Stimulated activated CD4-positive, alpha-beta T cell treated with anti-CD3 and anti-CD28 coated beads, Interleukin-4, amount 100 ng/mL, for 1 hour (primary cell): ENCODE results near the gene ZKSCAN5.
"Not testable (repeated sequence)": the region's sequence is repeated elsewhere in the genome, so short reads cannot be mapped to it uniquely, and the experiment has no call there.

Experiments used
- DNase-seq: peaks from one replicate; pipeline ENCODE4 v3.0.0-alpha.2; 2020

Gene ZKSCAN5

GRCh38 chr7:99498546-99498944, 5.9 kb upstream of the ZKSCAN5 start:
- no peak for DNase-seq

- no peak for DNase-seq
These were observed 5.1 kb upstream of the ZKSCAN5 start for GRCh38 chr7:99499371-99499720.

GRCh38 chr7:99499721-99500636, 4.5 kb upstream of the ZKSCAN5 start, which contains the start of gene ZNF394:
TSS of gene ZNF394 (minus strand) at chr7:99500281. CDS start at chr7:99500093, 188 bp downstream.
- peak; percentile 89 for DNase-seq

DNA sequence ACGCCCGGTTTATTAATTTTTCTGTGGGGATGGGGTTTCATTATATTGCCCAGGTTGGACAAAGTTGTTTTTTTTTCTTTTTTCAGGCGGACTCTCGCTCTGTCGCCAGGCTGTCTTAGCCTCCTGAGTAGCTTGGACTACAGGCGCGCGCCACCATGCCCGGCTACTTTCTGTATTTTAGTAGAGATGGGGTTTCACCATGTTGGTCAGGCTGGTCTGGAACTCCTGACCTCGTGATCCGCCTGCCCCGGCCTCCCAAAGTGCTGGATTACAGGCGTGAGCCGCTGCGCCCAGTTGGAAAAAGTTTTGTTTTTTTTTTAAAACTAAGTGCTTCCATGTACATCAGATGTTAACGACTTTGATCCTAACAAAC, 3.8 kb upstream of the ZKSCAN5 start:
- DNase-seq: no peak

DNA sequence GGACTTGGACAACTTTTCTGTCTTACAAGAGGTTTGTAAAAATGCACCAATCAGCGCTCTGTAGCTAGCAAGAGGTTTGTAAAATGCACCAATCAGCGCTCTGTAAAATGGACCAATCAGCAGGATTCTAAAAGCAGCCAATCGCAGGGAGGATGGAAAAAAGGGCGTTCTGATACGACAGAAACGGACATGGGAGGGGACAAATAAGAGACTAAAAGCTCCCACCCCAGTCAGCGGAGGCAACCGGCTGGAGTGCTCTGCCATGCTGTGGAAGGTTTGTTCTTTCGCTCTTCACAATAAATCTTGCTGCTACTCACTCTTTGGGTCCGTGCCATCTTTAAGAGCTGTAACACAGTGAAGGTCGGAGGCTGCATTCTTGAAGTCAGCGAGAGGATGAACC, 3.2 kb upstream of the ZKSCAN5 start:
- DNase-seq: not testable (repeated sequence)

DNA sequence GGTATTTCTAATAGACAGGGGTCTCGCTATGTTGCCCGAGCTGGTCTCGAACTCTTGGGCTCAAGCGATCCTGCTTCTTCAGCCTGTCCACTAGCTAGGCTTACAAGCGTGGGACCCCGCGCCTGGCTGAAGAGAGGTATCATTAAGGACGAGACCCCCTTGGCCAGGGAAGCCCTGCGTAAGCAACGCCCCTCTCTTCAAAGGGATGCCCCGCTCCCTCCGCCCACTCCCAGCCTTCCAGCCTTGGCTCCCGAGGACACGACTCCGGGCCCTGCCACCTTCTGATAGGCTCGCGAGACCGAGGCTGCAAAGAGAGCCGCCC, 220 bp upstream of the ZKSCAN5 start:
- DNase-seq: no peak

DNA sequence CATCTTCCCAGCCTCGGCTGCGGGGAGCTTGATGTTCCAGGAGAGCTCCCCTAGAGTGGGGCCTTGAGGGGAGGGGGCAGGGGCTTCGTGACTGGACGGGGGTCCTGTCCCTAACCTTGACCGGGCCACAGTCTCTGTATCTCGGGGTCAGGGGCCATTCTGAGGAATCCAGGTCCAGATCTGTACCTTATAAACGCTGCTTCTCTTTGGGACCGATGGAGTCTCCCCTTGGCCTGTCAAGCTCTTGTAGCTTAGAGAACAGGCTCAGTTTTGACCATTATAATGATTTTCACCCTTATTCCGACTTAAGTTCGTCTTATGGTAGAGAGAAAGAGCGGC, 831 bp downstream of the ZKSCAN5 start:
- no peak for DNase-seq

DNA sequence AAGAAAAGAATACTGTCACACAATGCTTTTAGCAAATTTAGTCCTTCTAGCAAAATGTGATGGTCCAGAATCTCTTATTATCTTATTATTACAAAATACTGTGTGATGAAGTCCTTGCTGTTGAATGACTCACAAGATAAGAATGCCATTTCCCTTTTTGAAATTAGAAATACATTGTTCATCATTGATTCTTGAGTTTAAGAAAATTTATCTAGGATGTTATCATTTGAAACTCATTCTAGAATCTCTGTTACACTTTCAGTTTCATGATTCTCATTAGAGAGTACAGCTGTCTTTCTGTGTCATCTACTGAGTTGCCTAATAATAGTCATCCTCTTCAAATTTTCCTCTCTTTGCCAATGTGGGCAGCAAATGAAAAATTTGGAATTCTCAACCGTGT, 9.6 kb downstream of the ZKSCAN5 start:
- no peak for DNase-seq

DNA sequence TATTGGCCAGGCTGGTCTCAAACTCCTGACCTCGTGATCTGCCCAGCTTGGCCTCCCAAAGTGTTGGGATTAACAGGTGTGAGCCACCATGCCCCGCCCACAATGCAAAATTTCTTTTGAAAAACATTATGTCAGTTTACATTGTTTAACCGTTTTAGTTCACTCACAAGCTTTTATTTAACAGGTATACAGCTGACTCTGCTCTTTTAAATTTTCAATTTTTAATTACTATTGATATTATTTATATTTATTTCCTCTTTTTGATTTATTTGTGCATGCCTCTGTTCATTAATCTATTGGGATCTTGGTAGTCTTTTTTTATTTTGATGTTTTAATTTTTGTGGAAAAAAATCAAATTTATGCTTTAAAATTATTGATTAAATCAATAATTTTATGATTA, 16.9 kb downstream of the ZKSCAN5 start:
- no peak for DNase-seq

DNA sequence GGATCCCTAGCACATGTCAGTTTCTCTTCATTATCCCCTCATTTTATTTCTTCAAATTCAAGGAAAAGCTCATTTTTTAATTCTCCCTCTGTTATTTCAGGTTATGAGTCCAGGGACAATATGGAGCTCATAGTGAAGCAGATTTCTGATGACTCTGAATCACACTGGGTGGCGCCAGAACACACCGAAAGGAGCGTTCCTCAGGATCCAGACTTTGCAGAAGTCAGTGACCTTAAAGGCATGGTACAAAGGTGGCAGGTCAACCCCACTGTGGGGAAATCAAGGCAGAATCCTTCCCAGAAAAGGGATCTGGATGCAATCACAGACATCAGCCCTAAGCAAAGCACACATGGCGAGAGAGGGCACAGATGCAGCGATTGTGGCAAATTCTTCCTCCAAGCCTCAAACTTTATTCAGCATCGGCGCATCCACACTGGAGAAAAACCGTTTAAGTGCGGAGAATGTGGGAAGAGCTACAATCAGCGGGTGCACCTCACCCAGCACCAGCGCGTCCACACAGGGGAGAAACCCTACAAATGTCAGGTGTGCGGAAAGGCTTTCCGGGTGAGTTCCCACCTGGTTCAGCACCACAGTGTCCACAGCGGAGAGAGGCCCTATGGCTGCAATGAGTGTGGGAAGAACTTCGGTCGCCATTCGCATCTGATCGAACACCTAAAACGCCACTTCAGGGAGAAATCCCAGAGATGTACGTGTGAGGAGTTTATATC, 21.4 kb downstream of the ZKSCAN5 start:
- DNase-seq: peak; percentile 21

- DNase-seq: no peak
These were observed 26.9 kb downstream of the ZKSCAN5 start for GRCh38 chr7:99531354-99531765.

DNA sequence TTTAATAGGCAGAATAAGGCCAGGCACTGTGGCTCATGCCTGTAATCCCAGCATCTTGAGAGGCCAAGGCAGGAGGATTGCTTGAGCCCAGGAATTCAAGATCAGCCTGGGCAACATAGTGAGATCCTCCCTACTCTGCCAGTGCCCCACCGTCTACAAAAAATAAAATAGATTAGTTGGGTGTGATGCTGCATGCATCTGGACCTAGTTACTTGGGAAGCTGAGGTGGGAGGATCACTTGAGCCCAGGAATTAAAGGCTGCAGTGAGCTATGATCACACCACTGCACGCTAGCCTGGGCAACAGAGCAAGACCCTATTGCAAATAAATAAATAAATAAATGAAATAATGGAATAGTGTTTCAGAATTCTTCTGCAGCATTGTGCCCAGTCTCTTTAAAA, 31.2 kb downstream of the ZKSCAN5 start:
- DNase-seq: no peak

GRCh38 chr7:99539213-99539811, 34.9 kb downstream of the ZKSCAN5 start:
- no peak for DNase-seq

DNA sequence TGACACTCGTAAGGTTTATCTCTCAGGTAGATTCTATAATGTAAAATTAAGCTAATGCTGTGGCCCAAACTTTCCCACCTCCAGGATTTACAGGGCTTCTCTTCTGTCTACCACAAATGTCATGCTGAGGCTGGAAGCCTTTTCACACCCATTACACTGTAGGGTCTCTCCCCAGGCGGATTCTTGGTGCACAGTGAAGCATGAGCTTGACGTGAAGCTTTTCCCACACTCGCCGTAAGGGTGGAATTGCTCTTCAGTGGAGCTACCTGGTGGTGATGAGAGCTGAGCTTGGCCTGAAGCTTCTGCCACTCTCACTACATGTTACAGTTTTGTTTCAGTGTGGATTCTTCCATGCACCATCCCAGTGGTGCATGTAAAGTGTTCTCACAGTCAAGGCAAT, 36.1 kb downstream of the ZKSCAN5 start:
- DNase-seq: no peak

DNA sequence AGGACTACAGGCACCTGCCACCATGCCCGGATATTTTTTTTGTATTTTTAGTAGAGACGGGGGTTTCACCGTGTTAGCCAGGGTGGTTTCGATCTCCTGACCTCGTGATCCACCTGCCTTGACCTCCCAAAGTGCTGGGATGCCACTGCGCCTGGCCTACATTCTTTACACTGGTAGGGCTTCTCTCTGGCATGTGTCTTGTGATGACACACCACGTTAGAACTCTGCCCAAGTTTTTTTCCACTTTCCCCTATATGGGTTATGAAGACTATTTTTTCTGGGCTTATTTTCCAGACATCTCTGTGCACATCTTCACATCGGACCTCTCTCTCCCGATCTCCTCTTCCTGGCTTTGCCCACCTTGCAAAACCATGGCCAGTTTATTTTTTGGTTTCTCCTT, 36.8 kb downstream of the ZKSCAN5 start:
- DNase-seq: no peak

DNA sequence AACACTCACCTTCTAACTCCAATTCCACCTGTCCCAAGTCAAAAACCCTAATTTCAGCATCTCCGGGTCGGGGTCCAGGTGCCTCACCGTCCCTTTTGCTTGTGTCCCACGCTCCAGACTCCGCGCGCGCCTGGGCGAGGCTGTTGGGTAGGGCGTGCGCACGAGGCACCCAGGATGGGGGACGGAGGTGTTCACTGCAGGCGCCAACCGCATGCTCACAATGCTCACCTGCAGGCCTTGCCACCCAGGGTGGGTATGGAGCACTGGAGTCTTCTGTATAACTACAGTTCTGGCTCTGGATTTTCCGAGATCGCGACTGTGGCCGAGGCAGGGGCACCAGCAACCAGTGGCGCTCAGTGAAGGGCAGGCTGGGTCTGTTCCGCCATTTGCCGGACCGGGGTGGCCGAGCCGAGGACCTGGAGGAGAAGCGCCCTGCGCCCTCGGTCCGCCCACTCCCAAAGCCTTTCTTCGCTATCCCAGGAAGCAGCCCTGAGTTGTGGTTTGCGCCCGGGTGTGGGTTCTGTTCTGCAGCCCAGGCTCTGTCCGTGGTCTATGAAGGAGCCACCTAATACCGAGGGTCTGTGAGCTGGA, 38.7 kb downstream of the ZKSCAN5 start:
- DNase-seq: no peak

- DNase-seq: no peak
These were observed 39.5 kb downstream of the ZKSCAN5 start for GRCh38 chr7:99543916-99544315.

DNA sequence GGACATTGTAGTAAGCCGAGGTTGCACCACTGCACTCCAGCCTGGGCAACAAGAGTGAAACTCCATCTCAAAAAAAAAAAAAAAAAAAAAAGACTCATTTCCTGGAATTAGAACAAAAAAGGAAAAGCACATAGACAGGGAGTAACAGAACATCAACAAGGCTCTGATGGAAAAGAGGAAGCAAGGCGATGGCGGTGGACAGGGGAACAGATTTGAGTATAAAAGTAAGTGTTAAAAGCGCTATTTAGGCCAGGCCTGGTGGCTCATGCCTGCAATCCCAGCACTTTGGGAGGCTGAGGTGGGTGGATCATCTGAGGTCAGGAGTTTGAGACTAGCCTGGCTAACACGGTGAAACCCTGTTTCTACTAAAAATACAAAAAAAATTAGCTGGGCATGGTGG, 40.8 kb downstream of the ZKSCAN5 start:
- DNase-seq: not testable (repeated sequence)

- not testable (repeated sequence) for DNase-seq
These were observed 45.1 kb downstream of the ZKSCAN5 start for GRCh38 chr7:99549545-99549944.

GRCh38 chr7:99551334-99551733, 46.9 kb downstream of the ZKSCAN5 start:
- DNase-seq: no peak

DNA sequence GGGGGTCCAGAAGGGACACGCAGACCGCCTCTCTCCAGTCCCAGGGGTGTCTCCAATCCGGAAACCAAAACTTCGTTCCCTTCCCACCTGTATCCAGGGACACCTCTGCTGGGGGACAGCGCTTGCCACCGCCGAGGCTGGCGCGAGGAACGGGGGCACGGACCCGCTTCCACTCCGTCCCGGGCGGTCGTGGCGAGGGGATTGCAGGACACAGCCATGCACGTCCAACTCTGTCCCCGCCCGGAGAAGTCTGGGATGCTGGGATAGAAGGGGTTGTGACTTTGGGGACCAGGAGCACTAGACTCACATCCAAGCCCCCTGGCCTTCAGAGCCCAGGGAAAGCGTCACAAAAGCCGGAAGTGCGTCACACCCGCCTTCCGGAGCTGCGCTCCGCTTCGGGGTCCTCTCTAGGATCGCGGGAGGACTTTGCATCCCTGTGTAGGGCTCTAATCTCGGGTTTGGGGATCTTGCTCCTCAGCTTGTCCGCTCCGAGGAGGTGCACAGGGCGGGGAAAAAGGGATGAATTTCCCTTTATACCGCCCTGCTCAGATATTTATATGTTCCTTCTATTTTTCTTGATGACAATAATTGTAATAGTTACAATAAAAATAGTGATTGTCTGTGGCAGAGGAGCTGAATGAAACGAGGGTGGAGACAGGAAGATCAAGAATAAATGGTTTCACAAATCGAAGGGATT, 47.5 kb downstream of the ZKSCAN5 start, which contains the start of gene FAM200A:
Gene FAM200A, minus strand, starts transcription at position 348 of the 697 bp plus-strand sequence. CDS start 3,707 bp downstream, outside the sequence.
- peak; percentile 86 for DNase-seq

GRCh38 chr7:99553039-99553438, 48.6 kb downstream of the ZKSCAN5 start:
- DNase-seq: no peak

DNA sequence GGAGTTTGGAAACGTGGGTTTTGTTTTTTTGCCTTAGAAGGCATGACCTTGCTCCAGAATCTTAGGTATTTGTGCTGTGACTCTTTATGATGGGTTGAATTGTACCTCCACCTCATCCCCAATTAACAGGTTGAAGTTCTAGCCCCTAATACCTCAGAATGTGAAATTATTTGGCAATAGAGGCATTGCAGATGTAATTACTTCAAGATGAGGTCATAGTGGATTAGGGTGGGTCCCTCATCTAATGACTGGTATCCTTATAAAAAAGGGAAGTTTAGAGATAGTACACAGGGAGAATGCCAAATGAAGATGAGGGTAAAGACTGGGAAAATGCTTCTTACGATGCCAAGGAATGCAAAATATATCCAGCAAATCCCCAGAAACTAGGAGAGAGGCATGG, 50.5 kb downstream of the ZKSCAN5 start:
- DNase-seq: no peak
